HL-60 (cell line): ENCODE measurements around the gene KAZALD1.

Source experiments
- DNase-seq, 2 experiments: peaks; one replicate each; pipeline ENCODE4 v3.0.0-alpha.2; 2010 to 2020; ENCODE audit warnings: low read depth in 1 of 2, low spot score in 1 of 2
- H3K27ac ChIP-seq: fragments of 250-450 bp; sonication (Bioruptor Pico); replicated peaks from 2 replicates; pipeline ENCODE4 v1.5.1; 2020; ENCODE audit warnings: mild to moderate bottlenecking, moderate library complexity
- H3K27me3 ChIP-seq: fragments of 250-450 bp; sonication (Bioruptor Pico); 2 replicates; pipeline ENCODE4 v1.5.1; 2021; ENCODE audit warnings: mild to moderate bottlenecking, moderate library complexity; ENCODE audit not compliant: insufficient read depth, poor library complexity, severe bottlenecking
- H3K4me3 ChIP-seq: replicated peaks from 2 replicates; pipeline ENCODE4 v1.5.1; 2011; ENCODE audit warnings: mild to moderate bottlenecking, control low read depth, low read length; ENCODE audit not compliant: insufficient read depth
- CTCF ChIP-seq: IDR thresholded peaks from one replicate; pipeline ENCODE4 v1.5.1; 2011; ENCODE audit warnings: low read length, control low read depth, inconsistent platforms; ENCODE audit not compliant: insufficient read depth
- GABPA ChIP-seq: IDR thresholded peaks from 2 replicates; pipeline ENCODE4 v1.6.1; 2012; ENCODE audit warnings: low read depth
- POLR2AphosphoS5 ChIP-seq: IDR thresholded peaks from 2 replicates; pipeline ENCODE4 v1.6.1; 2012; ENCODE audit warnings: low read depth
- REST ChIP-seq: IDR thresholded peaks from 2 replicates; pipeline ENCODE4 v1.6.1; 2012; ENCODE audit warnings: low read depth; ENCODE audit not compliant: insufficient replicate concordance
- SPI1 ChIP-seq: IDR thresholded peaks from 2 replicates; pipeline ENCODE4 v1.6.1; 2012; ENCODE audit warnings: low read depth, mild to moderate bottlenecking, borderline replicate concordance

The KAZALD1 gene

GRCh38 chr10:101071885-101072433, 10.2 kb downstream of the KAZALD1 start:
- Histone ChIP-seq H3K4me3 (no peak overlapping the region), H3K27ac (peak overlapping the region; percentile 42), H3K27me3 (peaks cover 10% of the 10 kb centered on the region)

GRCh38 chr10:101072923-101073322, 11.1 kb downstream of the KAZALD1 start:
- DNase-seq: no peak
- Histone ChIP-seq H3K27ac (no peak overlapping the region), H3K27me3 (peaks cover 10% of the 10 kb centered on the region), H3K4me3 (no peak overlapping the region)
- TF ChIP-seq REST: no peak
- TF ChIP-seq CTCF: no peak
- no peak for TF ChIP-seq POLR2AphosphoS5
- no peak for TF ChIP-seq SPI1
- TF ChIP-seq GABPA: no peak

More at GRCh38 chr10:101071885-101072433, 10.2 kb downstream of the KAZALD1 start:
- TF ChIP-seq SPI1 (no peak), GABPA (no peak), REST (no peak), CTCF (no peak), POLR2AphosphoS5 (no peak)
- no peak for DNase-seq

GRCh38 chr10:101073631-101074030, 11.8 kb downstream of the KAZALD1 start:
- Histone ChIP-seq H3K4me3 (no peak overlapping the region), H3K27ac (no peak overlapping the region), H3K27me3 (peaks cover 10% of the 10 kb centered on the region)
- DNase-seq: no peak
- TF ChIP-seq SPI1 (no peak), REST (no peak)
